ENCODE measurements around the gene HOXA6. TPM values are rescaled to one million over a fixed set of nuclear protein-coding genes. Genes with fewer than 3 reads are reported as not detected.
A peak's percentile ranks its signal among the peaks of the same experiment; 100 is the strongest.

Gene HOXA6
- total RNA-seq, 4 donors from 2014 or later: 0.26 to 1.3 TPM; not detected in 2

GRCh38 chr7:27123477-27124053, 24.0 kb downstream of the HOXA6 start:
- no peak for TF ChIP-seq POLR2A (IDR thresholded peaks at IDR 0.05)
- TF ChIP-seq CTCF (IDR thresholded peaks at IDR 0.05): no peak
- peak overlapping the region; percentile 31 to 91 (median 50) for H3K4me3 ChIP-seq
- H3K4me1 ChIP-seq: peaks cover 23 to 100% (median 65%) of the 10 kb centered on the region in 3 donors
- no peak for DNase-seq
- H3K36me3 ChIP-seq: no peaks in the 10 kb centered on the region
- 55 to 70% methylated on average over 13 to 24 of the region's 26 CpGs for WGBS, 2 donors
- H3K27me3 ChIP-seq: no peaks in the 10 kb centered on the region
- H3K27ac ChIP-seq: peak overlapping the region; percentile 86 to 99 (median 93)
- H3K9me3 ChIP-seq: no peaks in the 10 kb centered on the region
- intact Hi-C loops (cut with DNase I): no loop called here

DNA sequence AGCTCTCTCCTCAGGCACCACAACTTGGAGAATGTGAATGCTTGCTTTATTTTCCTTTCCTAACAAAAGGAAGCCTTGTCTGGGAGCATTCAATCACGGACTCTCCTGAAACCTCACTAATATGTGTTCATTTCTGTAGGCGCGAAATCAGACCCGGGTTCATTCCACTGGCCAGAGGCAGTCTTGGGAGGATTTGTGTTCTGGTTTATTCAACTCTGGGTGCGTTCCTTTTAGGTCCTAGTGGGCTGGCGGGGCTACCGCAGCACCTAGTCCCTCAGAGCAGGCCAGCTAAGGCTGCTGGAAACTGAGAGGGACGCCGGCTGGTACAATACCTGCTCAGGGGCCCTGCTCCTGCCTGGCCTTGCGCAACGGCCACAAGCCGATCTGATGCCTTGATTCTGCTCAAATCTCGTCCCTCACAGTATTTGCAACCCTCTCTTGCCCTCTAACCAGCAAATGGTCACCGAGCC, 24.5 kb downstream of the HOXA6 start:
- H3K27me3 ChIP-seq: no peaks in the 10 kb centered on the region

GRCh38 chr7:27122077-27122910, 25.3 kb downstream of the HOXA6 start:
- Histone ChIP-seq H3K27ac (peak overlapping the region; percentile 86 to 99 (median 93)), H3K9me3 (no peaks in the 10 kb centered on the region), H3K4me1 (peaks cover 33 to 100% (median 62%) of the 10 kb centered on the region in 3 donors), H3K27me3 (no peaks in the 10 kb centered on the region), H3K36me3 (no peaks in the 10 kb centered on the region), H3K4me3 (peak overlapping the region; percentile 31 to 91 (median 50))
- intact Hi-C loops (cut with DNase I): no loop called here
- TF ChIP-seq POLR2A (IDR thresholded peaks at IDR 0.05): no peak
- TF ChIP-seq CTCF (IDR thresholded peaks at IDR 0.05): no peak
- WGBS, 2 donors: 29% methylated on average over 34 to 38 of the region's 42 CpGs
- DNase-seq: no peak

More for the DNA sequence above, 24.5 kb downstream of the HOXA6 start:
- H3K27ac ChIP-seq: peak overlapping the region; percentile 86 to 99 (median 93)
- intact Hi-C loops (cut with DNase I): no loop called here
- peak overlapping the region; percentile 31 to 91 (median 50) for H3K4me3 ChIP-seq
- peaks cover 26 to 100% (median 64%) of the 10 kb centered on the region in 3 donors for H3K4me1 ChIP-seq
- DNase-seq: no peak
- no peaks in the 10 kb centered on the region for H3K36me3 ChIP-seq
- 25 to 28% methylated on average over 4 to 12 of the region's 14 CpGs for WGBS, 2 donors
- H3K9me3 ChIP-seq: no peaks in the 10 kb centered on the region
- no peak for TF ChIP-seq POLR2A (IDR thresholded peaks at IDR 0.05)
- TF ChIP-seq CTCF (IDR thresholded peaks at IDR 0.05): no peak

DNA sequence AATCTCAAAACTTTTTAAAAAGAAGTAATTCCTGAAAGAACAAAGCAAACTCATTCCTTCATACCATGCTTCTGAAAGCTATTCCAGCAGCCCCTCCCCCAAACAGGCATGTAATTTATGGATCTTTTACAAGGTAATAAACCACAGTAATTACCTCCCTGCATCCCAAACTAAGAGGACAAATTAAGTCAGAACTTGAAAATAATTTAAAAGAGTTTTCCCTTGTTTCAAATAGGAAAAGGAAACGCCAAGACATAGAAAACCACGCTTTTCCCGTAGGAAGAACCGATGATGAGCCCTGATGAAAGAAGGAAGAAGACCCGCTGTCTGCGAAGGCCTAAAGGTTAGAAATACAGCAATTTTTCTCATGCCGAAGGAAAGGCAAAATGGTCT, 25.9 kb downstream of the HOXA6 start:
- Histone ChIP-seq H3K4me3 (peak overlapping the region; percentile 31 to 91 (median 50)), H3K36me3 (no peaks in the 10 kb centered on the region), H3K27me3 (no peaks in the 10 kb centered on the region), H3K4me1 (peaks cover 33 to 100% (median 62%) of the 10 kb centered on the region in 3 donors), H3K9me3 (no peaks in the 10 kb centered on the region), H3K27ac (peak overlapping the region; percentile 86 to 99 (median 93))
- intact Hi-C loops (cut with DNase I): no loop called here
- no peak for TF ChIP-seq POLR2A (IDR thresholded peaks at IDR 0.05)
- TF ChIP-seq CTCF (IDR thresholded peaks at IDR 0.05): no peak
- 27 to 28% methylated on average over 7 of the region's 7 CpGs for WGBS, 2 donors
- DNase-seq: no peak

DNA sequence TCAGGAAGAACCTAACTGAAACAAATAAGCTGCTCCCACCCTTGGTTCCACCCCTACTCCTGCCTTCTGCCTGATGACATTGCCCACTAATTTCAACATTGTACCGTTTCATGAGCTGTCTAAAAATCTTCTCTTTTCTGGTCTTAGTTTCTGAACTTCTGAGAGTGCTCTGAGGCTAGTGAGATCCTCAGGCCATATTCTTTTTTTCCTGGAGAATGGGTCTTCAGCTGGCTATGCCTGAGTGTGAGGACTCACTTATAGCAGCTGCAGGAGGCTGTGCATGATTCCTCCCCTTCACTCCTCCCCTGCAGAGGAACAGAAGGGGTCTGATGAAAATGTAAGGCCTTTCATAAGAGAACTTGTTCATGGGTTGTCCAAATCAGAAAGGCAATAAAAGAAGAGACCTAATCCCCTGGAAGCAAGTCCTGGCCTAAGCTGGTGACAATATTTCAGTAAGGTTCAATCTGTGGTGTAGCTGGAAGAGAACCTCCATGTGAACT, 28.1 kb downstream of the HOXA6 start:
- Histone ChIP-seq H3K27me3 (no peaks in the 10 kb centered on the region), H3K4me1 (peaks cover 28 to 86% (median 42%) of the 10 kb centered on the region in 3 donors), H3K9me3 (no peaks in the 10 kb centered on the region), H3K27ac (peak overlapping the region; percentile 86 to 99 (median 93)), H3K4me3 (peak overlapping the region in 2 of 4 donors; percentile 70 to 91), H3K36me3 (no peaks in the 10 kb centered on the region)
- intact Hi-C loops (cut with DNase I): no loop called here
- TF ChIP-seq POLR2A (IDR thresholded peaks at IDR 0.05) (no peak), CTCF (IDR thresholded peaks at IDR 0.05) (no peak)
- DNase-seq: no peak
- 14 to 36% methylated on average over 1 of the region's 1 CpG for whole genome bisulfite sequencing, 2 donors

All from esophagus squamous epithelium (tissue), 5 donors.